DMS114 treated with DMSO at 0.1 percent for 48 hours (cell line): ENCODE data around the gene IMP4.
A peak's percentile ranks its signal among the peaks of the same experiment; 100 is the strongest.
"Not testable (repeated sequence)": the region's sequence is repeated elsewhere in the genome, so short reads cannot be mapped to it uniquely, and the experiment has no call there.

Experiments used
- DNase-seq: peaks from one replicate; lab custom pipeline; 2025; ENCODE audit not compliant: unreplicated experiment; lab: John Stamatoyannopoulos, UW

Gene IMP4

GRCh38 chr2:130342533-130343275 is at the start of gene IMP4:
TSS of gene IMP4 (plus strand) at chr2:130342897. CDS start at chr2:130342933, 36 bp downstream.
- peak; percentile 95 for DNase-seq

- no peak for DNase-seq
Observed at GRCh38 chr2:130300258-130300969, 42.3 kb upstream of the IMP4 start.

GRCh38 chr2:130300970-130301348 is 41.7 kb upstream of the IMP4 start:
- DNase-seq = no peak

GRCh38 chr2:130302164-130302886 is 40.4 kb upstream of the IMP4 start:
- no peak for DNase-seq

GRCh38 chr2:130303169-130303568 is 39.5 kb upstream of the IMP4 start:
- DNase-seq = no peak

- no peak for DNase-seq
Observed at GRCh38 chr2:130304726-130305125, 38.0 kb upstream of the IMP4 start.

GRCh38 chr2:130307850-130308249 is 34.8 kb upstream of the IMP4 start:
- no peak for DNase-seq

GRCh38 chr2:130310881-130311280 is 31.8 kb upstream of the IMP4 start:
- DNase-seq = no peak

- no peak for DNase-seq
Observed at GRCh38 chr2:130313812-130314334, 28.8 kb upstream of the IMP4 start.

- DNase-seq = no peak
Observed at GRCh38 chr2:130314377-130314776, 28.3 kb upstream of the IMP4 start.

- DNase-seq = no peak
Observed at GRCh38 chr2:130316596-130316995, 26.1 kb upstream of the IMP4 start.

GRCh38 chr2:130318906-130319305 is 23.8 kb upstream of the IMP4 start:
- no peak for DNase-seq

GRCh38 chr2:130319536-130319935 is 23.2 kb upstream of the IMP4 start:
- no peak for DNase-seq

GRCh38 chr2:130327703-130328527 is 14.8 kb upstream of the IMP4 start:
- no peak for DNase-seq

- no peak for DNase-seq
Observed at GRCh38 chr2:130328710-130329109, 14.0 kb upstream of the IMP4 start.

- peak; percentile 21 for DNase-seq
Observed at GRCh38 chr2:130332271-130333073, 10.2 kb upstream of the IMP4 start.

GRCh38 chr2:130333253-130333652 is 9.4 kb upstream of the IMP4 start:
- not testable (repeated sequence) for DNase-seq

- DNase-seq = no peak
Observed at GRCh38 chr2:130334026-130334425, 8.7 kb upstream of the IMP4 start.

- no peak for DNase-seq
Observed at GRCh38 chr2:130335226-130335625, 7.5 kb upstream of the IMP4 start.
